Amniotic epithelial cell (primary cell): ENCODE measurements around the gene ROBO1.
"Not testable (repeated sequence)": the region's sequence is repeated elsewhere in the genome, so short reads cannot be mapped to it uniquely, and the experiment has no call there.

ENCODE experiments used
- DNase-seq: peaks from one replicate; pipeline ENCODE4 v3.0.0-alpha.2; 2010; ENCODE audit warnings: low read depth

The ROBO1 gene

GRCh38 chr3:79551321-79551892 lies 216.4 kb downstream of the ROBO1 start:
- DNase-seq, result no peak

- DNase-seq, result no peak
Observed at GRCh38 chr3:79543218-79543982, 224.4 kb downstream of the ROBO1 start.

- DNase-seq, result no peak
Observed at GRCh38 chr3:79534727-79535126, 233.1 kb downstream of the ROBO1 start.

DNA sequence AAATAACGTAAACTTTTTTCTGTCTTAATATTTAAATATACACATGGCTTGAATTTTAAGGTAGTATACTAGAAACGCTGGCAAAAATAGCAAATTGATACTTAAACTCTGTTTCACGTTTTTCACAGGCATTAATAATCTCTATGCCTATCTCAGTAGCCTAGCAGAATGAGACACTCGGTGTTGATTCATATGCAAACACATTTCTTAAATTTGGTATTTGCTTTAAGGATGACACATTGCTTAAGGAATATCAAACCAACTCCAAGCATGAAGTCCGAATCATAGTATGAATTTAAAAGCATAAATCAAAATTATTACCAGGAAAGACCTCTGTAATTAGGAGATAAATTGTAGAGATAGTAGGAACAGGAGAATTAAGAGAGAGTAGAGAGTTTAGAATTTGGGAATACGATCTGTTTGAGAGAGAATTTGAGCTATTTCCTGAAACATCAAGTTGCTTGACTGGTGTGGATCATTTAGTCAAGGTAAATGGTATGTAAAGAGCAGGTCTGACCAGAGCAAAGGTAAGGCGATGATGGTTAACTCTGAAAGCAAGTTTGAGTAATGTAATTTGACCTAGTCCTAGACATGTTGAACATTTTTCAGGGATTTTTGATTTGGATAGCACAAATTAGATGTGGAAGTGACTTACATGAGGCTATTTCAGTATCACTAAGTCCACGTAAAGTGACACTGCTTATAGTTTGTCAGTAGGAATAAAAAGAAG lies 236.1 kb downstream of the ROBO1 start:
- no peak for DNase-seq

DNA sequence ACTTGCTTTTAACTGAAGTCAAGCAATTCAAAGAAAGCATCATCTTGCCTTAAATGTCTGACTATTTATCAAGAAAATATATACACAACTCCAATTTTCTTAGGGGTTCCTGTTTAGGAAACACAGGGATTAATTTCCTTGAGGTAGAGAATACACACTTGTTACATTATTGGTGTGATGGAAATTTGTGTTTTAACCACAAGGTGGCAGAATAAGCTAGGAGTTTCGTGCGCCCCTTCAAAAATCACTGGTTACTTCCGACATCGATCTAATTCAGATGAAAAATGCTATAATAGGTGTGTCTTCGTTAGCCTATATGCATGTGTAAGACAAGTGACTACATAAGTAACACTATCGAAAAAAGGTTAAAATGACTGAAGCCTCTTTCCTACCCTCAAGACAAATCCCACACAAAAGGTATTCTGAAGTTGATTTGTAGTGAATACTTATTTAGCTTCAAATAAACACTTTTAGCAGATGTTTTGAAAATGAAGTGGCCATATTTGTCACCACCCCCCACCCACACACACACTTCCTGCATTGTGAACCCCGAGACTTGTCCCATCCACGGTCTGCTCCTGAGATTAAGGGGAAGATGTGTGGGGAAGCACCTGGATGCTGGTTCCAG lies 246.5 kb downstream of the ROBO1 start:
- peak; percentile 7 for DNase-seq

- peak; percentile 2 for DNase-seq
Observed at GRCh38 chr3:79517766-79518413, 249.9 kb downstream of the ROBO1 start.

DNA sequence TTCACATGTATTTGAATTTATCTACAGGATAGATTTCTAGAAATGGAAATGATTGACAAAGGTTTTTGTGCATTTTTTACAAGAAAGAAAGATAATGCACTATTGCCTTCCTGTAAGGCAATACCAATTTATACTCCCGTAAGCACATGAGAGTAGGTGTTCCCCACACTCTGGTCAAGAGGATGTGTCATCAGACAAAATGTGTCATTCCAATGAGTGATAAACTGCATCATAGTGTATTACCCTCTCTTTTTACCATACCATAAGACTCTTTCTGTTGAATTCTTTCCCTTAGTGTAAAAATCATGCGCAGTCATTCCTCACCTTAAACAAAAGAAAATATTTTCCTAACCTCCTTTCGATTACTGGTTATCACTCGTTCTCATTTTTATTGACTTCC lies 251.0 kb downstream of the ROBO1 start:
- no peak for DNase-seq

DNA sequence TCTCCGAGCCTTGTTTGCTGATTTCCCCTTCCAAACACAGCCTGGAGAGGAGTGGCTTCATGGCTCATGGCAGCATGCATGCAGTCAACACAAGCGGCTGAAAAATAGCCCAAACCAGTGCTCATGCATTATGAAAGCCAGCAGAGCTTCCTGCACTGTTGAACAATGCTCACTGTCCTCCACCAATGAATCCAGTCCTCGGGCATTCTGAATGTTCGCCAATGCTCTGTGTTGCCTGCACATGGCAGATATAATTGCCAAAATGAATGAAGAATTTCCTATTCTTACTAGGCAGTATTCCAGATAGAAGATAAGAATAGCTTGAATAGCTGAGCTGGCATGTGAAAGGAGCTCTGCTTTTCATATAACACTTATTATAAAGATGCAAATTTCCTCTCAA lies 252.7 kb downstream of the ROBO1 start:
- no peak for DNase-seq

DNA sequence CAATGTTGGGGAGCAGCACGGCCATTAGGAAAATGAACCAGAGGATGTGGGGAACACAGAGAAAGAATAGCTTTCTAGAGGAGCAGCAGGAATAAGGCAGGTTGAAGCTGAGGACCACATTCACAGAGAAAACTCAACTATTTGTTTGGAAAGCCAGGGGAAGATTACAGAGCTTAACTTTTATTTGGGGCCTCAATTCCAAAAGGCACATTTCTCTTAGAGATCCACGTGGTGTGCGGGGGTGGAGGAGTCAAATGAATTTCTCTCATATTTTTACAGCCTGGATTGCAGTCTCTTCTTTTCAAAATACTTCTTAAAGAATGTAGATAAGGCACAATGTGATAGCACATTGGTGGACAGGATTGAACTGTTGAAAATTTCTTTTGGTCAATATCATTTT lies 253.7 kb downstream of the ROBO1 start:
- no peak for DNase-seq

DNA sequence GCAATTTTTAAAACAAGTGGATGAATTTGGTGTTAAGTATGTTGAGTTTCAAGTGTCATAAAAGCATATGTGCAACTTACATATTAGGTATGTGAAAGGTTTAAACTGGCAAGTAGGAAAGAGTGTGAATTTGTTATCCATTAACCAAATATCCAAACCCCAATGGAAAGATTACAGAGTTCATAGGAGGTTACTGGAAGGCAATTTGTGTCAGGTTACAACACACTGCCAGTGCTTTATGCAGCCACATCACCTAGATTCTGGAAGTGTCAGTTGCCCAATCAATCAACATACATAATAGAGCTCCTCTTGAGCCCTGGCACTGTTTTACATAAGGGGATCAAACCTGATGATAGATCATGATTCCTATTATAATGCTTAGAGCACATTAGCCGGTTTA lies 261.0 kb downstream of the ROBO1 start:
- no peak for DNase-seq

GRCh38 chr3:79502216-79502681 lies 265.5 kb downstream of the ROBO1 start:
- DNase-seq, result not testable (repeated sequence)

DNA sequence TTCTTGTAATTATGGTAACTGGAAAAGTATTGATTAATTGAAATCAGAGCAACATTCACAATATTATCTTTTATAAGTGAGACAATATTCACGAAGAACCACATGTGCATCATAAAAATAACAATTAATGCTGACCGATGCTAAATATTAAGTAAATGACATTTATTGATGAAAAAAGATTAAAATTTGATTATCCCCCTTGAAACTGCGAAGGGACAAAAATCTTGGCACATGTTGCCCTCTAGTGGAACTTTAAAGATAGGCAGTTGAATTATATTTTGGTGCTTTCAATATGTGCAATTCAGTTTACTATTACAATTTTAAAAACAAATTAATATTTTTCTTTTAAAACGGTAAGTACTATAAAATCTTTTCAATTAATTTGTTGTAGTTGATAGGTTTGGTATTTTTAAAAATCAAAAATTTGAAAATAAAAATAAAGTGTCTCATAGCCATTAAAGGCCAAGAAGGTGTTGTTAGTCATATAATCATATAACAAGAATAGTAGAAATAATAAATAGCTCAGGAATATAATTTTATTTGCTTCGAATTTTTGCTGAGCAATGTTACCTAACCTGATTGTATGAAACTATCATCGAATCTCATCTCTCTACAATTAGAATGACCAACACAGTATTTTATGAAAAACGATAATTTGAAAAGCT lies 270.2 kb downstream of the ROBO1 start:
- DNase-seq, result peak; percentile 2

- DNase-seq, result no peak
Observed at GRCh38 chr3:79491029-79491641, 276.7 kb downstream of the ROBO1 start.

- DNase-seq, result no peak
Observed at GRCh38 chr3:79490165-79491028, 277.4 kb downstream of the ROBO1 start.

GRCh38 chr3:79488407-79488806 lies 279.4 kb downstream of the ROBO1 start:
- no peak for DNase-seq

DNA sequence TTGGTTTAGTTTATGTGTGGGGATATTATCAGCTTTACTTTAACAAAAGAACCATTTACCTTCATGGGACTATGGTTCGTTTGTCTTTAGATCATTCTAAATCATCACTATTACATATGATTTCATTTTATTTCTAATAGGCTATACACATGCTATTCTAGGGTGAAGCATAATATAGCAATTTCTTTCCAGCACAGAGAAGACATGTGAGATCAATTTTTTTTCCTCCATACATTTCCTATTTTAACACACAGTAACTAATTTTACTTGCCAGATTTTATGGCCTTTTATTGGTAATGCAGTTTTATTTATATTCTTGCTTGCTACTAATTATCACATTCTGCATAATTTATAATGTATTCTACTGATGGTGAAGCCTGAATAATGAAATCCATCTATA lies 287.1 kb downstream of the ROBO1 start:
- DNase-seq, result no peak

DNA sequence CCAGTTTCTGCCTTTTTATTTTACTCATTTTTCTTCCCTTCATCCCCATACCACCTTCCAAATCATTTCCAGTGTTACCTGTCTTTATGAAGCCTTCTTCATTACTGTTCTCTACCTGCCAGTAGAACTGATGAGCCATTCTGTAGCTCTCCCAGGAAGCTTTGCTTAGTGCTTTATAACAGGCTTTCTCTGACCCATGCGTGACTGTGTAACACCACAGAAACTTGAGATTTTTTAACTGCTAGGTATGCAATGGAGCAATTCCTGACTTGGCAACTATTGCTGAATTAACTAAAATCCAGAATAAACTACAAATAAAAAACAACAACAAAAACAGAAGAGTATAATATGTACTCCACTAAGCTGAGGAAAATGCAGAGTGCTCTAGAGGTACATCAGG lies 289.2 kb downstream of the ROBO1 start:
- DNase-seq, result no peak

- no peak for DNase-seq
Observed at GRCh38 chr3:79477242-79477641, 290.6 kb downstream of the ROBO1 start.

- DNase-seq, result no peak
Observed at GRCh38 chr3:79473993-79474392, 293.8 kb downstream of the ROBO1 start.

GRCh38 chr3:79467721-79468120 lies 300.1 kb downstream of the ROBO1 start:
- no peak for DNase-seq
